LNCaP clone FGC (cell line): Measurements from ENCODE around the gene INF2.
A peak's percentile ranks its signal among the peaks of the same experiment; 100 is the strongest.

ENCODE experiments used
- DNase-seq: peaks from one replicate; pipeline ENCODE4 v3.0.0-alpha.2; 2011; ENCODE audit warnings: low read depth
- H3K4me3 ChIP-seq: 2 replicates; pipeline ENCODE4 v1.5.1; 2011; ENCODE audit warnings: mild to moderate bottlenecking, low read depth, low read length, control low read depth
- TF ChIP-seq, protein P1 (sequence below): IDR thresholded peaks from 2 replicates; pipeline ENCODE4 v1.5.1; 2012; ENCODE audit warnings: mild to moderate bottlenecking; ENCODE audit not compliant: control insufficient read depth, insufficient read depth; ENCODE audit errors: extremely low read depth

INF2 gene

DNA sequence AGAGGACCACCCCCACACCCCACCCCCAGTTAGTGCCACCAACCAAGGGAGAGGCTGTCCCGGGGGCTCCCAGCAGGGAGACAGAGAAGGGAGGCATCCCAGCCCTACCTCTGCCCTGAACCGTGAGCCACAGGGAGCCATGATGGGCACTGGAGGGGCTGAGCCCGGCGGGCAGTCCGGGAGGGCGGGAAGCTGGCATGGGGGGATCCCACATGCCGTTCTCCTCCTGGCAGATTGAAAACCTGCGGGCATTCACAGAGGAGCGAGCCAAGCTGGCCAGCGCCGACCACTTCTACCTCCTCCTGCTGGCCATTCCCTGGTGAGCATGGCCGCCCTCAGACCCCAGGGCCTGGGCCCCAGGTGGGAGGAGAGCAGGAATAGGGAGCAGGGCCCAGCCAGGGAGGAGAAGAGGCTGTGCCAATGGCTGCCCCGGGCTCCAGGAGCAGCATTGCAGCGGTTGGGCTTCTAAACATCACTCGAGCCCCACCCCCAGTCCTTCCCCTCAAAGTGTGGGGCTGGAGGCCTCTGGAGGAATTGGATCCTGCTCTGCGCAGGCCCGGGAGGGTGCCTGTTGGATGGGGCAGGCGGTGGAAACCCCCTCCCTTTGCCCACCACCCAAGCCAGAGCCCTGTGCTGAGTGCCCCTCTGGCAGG lies 20.1 kb downstream of the INF2 start:
- no peak for DNase-seq
- H3K4me3 ChIP-seq: no peak overlapping the region
- TF ChIP-seq, protein P1, sequence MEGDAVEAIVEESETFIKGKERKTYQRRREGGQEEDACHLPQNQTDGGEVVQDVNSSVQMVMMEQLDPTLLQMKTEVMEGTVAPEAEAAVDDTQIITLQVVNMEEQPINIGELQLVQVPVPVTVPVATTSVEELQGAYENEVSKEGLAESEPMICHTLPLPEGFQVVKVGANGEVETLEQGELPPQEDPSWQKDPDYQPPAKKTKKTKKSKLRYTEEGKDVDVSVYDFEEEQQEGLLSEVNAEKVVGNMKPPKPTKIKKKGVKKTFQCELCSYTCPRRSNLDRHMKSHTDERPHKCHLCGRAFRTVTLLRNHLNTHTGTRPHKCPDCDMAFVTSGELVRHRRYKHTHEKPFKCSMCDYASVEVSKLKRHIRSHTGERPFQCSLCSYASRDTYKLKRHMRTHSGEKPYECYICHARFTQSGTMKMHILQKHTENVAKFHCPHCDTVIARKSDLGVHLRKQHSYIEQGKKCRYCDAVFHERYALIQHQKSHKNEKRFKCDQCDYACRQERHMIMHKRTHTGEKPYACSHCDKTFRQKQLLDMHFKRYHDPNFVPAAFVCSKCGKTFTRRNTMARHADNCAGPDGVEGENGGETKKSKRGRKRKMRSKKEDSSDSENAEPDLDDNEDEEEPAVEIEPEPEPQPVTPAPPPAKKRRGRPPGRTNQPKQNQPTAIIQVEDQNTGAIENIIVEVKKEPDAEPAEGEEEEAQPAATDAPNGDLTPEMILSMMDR: no peak

DNA sequence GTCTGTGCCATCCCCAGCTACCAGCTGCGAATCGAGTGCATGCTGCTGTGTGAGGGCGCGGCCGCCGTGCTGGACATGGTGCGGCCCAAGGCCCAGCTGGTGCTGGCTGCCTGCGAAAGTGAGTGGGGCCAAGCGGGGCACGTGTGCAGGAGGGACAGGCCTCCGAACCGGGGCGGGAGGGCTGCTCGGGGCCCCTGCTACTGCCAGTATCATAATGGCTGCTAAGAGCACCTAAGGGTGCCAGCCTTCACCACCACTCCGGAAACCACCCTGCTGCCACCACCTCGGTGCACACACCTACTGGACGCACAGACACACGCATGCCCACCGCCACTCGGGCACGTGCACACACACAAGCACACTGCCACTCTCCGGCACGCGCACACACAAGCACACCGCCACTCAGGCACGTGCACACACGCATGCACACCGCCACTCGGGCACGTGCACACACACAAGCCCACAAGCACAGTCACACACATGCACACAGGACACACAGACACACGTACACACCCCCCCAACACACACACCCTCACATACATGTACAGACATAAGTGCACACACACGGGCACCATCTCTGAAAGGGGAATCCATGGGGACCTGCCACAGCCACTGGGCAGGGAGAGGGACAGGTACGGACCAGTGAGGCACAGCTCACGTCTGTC lies 20.8 kb downstream of the INF2 start:
- H3K4me3 ChIP-seq: no peak overlapping the region
- DNase-seq: no peak
- TF ChIP-seq, protein P1: no peak

DNA sequence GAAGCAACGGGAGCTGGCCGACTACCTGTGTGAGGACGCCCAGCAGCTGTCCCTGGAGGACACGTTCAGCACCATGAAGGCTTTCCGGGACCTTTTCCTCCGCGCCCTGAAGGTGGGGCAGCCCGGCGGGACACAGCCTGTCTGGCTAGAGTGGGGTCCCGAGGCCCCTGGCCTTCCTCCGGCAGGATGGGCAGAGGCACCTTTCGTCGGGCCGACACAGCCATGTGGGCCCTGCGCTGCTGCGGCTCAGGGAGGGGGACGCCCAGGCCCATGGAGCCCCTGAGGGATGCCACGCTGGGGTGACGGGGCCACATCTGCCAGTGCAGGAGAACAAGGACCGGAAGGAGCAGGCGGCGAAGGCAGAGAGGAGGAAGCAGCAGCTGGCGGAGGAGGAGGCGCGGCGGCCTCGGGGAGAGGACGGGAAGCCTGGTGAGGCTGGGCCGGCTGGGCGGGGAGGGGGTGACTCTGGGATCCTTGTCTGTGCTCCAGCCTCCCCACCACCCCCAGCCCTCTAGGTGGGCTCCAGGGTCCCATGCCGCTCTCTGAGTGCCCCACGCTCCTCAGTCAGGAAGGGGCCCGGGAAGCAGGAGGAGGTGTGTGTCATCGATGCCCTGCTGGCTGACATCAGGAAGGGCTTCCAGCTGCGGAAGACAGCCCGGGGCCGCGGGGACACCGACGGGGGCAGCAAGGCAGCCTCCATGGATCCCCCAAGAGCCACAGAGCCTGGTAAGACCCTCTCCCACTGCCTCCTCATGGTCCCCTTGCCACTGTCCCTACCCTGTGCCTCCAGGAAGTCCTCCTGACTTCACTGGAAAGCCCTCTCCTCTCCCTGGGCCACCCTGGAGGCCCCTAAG lies 23.7 kb downstream of the INF2 start:
- no peak overlapping the region for H3K4me3 ChIP-seq
- TF ChIP-seq, protein P1: no peak

DNA sequence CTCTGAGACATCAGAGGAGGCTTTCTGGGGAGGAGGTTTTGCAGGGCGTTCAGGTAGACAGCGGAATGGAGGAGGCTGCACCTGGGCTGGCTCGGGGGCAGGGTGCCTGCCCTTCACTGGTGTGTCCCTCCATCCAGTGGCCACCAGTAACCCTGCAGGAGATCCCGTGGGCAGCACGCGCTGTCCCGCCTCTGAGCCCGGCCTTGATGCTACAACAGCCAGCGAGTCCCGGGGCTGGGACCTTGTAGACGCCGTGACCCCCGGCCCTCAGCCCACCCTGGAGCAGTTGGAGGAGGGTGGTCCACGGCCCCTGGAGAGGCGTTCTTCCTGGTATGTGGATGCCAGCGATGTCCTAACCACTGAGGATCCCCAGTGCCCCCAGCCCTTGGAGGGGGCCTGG lies 24.6 kb downstream of the INF2 start:
- TF ChIP-seq, protein P1: no peak
- H3K4me3 ChIP-seq: no peak overlapping the region
- DNase-seq: no peak

More for the DNA sequence above, 23.7 kb downstream of the INF2 start:
- no peak for DNase-seq

DNA sequence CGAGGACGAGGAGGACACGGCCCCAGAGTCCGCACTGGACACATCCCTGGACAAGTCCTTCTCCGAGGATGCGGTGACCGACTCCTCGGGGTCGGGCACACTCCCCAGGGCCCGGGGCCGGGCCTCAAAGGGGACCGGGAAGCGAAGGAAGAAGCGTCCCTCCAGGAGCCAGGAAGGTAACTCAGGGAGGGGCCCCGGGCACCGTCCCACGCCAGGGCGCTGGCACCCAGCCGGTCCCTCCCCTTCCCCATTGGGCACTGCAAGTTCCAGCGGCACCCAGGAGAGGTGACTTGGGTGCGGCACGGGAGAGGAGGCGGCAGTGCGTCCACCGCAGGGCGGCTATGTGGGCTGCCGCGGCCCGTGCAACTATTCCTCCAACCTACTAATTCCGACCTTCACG lies 25.3 kb downstream of the INF2 start:
- no peak for DNase-seq
- no peak overlapping the region for H3K4me3 ChIP-seq
- TF ChIP-seq, protein P1: no peak

DNA sequence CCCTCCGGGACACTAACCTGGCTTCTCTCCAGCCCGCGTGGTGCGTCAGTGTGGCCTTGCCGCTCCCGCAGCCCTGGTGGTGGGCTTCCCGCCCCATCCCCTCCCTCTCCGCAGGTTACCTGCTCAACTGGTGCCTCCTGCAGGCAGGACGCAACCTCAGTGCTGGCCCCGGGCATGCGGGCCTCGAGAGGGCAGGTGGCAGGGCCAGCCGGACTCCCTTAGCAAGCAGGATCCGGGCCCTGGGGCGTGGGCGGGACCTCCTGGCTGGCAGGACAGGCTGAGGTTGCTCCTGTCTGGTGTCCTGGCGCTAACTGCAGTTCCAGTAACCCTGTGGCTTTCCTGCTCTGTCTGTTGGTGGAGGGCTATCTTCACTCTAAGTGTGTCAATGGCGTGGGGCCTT lies 26.0 kb downstream of the INF2 start:
- TF ChIP-seq, protein P1: no peak
- peak; percentile 30 for DNase-seq
- H3K4me3 ChIP-seq: no peak overlapping the region
